AG08395 (cell line): ENCODE data around the gene MPEG1.

ENCODE experiments used
- DNase-seq: peaks from one replicate; pipeline ENCODE4 v3.0.0; 2012; ENCODE audit warnings: mixed read lengths, low spot score

The MPEG1 gene, protein sequence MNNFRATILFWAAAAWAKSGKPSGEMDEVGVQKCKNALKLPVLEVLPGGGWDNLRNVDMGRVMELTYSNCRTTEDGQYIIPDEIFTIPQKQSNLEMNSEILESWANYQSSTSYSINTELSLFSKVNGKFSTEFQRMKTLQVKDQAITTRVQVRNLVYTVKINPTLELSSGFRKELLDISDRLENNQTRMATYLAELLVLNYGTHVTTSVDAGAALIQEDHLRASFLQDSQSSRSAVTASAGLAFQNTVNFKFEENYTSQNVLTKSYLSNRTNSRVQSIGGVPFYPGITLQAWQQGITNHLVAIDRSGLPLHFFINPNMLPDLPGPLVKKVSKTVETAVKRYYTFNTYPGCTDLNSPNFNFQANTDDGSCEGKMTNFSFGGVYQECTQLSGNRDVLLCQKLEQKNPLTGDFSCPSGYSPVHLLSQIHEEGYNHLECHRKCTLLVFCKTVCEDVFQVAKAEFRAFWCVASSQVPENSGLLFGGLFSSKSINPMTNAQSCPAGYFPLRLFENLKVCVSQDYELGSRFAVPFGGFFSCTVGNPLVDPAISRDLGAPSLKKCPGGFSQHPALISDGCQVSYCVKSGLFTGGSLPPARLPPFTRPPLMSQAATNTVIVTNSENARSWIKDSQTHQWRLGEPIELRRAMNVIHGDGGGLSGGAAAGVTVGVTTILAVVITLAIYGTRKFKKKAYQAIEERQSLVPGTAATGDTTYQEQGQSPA

GRCh38 chr11:59212744-59213631 is at the start of gene MPEG1:
Gene MPEG1 (minus strand): TSS chr11:59212927. CDS start chr11:59212865, 62 bp downstream.
- DNase-seq: no peak

DNA sequence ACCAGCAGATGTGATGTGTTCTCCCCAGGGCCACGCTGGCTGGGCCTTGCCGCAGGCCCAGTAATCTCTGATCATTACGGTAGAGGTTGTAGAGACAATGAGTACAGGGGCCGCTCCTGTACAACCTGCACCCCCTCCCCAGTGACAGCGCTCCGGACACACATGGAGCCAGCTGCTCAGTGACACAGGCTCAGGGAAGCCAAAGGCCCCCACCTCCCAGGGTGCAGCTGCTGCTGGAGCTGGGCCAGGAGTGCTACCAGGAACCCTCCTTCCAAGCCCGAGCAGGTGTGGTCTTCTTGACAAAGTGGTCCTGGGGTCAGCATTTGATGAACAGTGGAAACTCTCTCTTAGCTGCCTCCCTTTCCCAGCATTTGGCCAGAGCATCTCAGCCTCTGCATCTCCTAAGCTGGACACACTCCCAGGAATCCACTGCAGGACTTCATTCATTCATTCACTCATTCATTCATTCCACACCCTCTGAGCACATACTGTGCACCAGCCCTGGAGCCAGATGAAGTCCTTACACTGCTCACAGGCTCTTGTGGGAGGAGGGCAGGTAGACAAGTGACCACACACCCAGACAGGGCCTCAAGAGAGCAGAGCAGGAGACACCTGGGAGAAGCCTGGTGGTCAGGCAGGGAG is 49.6 kb upstream of the MPEG1 start:
- DNase-seq: no peak

GRCh38 chr11:59261150-59261549 is 48.4 kb upstream of the MPEG1 start:
- no peak for DNase-seq

- no peak for DNase-seq
Observed at GRCh38 chr11:59259867-59260475, 47.2 kb upstream of the MPEG1 start.

- no peak for DNase-seq
Observed at GRCh38 chr11:59259047-59259446, 46.3 kb upstream of the MPEG1 start.

- DNase-seq: no peak
Observed at GRCh38 chr11:59255281-59255680, 42.6 kb upstream of the MPEG1 start.

- DNase-seq: no peak
Observed at GRCh38 chr11:59254286-59254685, 41.6 kb upstream of the MPEG1 start.

DNA sequence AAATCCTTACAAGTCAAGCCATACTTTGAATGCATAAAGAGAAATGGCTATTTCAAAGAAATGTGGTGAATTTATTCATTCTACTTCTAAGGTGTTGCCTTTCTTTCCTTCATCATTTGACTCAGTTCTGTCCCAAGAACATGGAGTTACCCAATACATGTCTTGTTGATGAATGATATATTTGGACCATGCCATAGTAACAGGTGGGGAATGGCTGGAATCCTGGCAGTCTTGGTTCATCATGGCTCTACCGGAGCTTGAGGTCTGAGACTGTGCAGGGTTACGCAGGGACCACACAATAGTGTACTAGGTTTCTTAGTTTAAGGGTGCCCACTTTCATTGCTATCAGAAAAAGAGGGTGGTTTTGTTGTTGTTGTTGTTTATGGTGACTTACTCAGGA is 40.3 kb upstream of the MPEG1 start:
- DNase-seq: no peak

- no peak for DNase-seq
Observed at GRCh38 chr11:59249535-59249934, 36.8 kb upstream of the MPEG1 start.

DNA sequence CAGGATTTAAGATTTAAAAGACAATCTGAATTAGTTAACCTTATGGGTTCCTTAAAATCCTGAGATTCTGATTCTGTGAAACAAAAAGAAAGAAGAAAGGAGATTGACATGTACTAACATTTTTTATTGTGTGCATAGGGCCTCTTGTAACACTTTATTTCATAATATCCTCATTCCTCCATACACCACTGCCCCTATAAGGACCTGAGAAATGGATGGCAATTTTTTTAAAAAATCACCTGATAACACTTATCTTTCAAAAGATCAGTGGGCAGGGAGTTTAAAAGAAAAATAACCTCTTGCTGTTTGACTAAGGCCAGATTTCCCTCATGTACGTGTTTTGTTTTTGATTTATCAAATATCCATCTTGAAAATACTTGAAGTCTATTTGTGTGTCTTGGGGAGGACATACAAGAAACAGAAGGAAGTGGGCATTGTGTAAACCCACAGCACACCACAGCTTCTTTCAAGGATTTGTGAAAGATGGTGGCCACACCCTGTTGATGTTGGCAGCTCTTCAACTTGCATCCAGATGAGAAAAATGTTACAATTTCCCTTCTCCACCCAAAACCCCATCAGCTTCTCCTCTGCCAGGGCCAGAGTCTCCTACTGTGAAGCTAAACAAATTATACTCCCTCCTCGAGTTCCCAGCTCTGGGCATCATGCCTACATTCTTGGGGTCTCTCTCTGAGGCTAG is 35.0 kb upstream of the MPEG1 start:
- peak; percentile 22 for DNase-seq

- DNase-seq: no peak
Observed at GRCh38 chr11:59243633-59244032, 30.9 kb upstream of the MPEG1 start.

DNA sequence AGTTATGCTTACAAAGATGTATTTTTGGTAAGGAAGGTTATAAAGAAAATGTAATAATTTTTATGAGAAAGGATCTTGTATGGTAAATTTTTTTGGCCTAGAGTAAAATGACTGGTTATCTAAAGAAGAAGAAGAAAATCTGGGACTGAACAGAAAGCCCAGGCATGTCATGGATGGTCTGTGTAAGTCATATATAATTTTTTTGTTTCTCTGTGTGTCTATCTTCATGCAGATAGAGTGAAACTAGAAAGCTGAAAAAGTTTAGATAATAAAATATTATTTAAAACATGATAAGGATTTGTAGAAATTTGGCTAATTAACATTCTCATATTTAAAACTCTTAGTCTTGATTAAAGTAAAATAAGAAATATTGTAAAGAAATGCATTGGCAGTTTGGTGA is 27.6 kb upstream of the MPEG1 start:
- DNase-seq: no peak

DNA sequence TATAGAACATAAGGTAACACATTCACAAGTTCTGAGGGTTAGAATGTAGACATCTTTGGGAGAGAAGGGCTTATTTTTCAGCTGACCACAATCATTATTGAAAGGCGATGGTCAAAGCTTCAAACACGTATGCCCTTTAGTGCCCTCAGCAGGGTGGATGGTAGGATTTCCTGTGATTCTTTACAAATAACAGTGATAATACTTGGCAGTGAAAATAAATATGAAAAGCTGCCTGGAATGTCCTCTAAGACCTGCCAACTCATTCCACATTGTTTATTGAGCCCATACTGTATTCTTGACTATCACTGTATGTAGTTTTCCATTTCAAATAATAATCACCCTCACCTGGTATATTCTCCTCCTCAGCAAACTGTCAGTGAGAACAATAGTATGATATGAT is 13.7 kb upstream of the MPEG1 start:
- DNase-seq: no peak

DNA sequence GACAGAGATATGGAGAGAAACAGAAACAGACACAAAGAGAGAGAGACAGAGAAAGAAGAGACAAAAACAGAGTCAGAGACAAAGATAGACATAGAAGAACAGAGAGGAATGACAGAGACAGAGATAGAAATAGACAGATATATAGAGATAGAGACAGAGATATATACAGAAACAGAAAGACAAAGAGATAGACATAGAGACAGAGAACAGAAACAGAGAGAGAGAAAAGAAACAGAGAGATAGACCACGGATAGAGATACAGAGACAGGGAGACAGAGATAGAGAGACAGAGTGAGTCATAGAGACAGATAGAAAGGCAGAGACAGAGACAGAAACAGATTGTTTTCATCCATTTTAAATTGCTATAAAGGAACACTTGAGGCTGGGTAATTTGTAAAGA is 12.3 kb upstream of the MPEG1 start:
- no peak for DNase-seq

DNA sequence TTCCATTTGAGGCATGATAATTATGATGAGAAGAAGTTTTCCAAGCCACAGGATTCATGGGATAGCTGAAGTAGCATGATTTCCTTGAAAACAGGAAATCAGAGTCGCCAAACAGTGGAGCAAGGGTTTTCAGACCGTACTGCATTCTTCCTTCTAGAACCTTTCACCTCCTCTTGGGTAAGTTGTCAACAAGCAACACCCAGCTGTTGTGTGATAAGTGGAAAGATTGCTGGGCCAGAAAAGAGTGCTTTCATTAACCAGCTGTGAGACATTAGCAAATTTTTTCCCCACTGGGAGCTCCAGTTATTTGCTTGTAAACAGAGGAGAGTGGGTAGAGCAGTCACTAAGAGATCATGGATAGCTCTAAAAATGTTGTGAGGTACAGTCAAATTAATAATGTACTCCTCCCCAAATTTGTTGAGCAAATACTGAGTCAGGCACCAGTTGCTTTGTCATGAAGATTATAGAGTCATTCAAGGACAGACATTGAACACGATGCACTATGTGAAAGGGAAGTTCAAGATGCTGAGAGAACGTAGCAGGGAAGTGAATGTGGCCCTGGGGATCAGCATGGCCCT is 11.7 kb upstream of the MPEG1 start:
- peak; percentile 12 for DNase-seq

DNA sequence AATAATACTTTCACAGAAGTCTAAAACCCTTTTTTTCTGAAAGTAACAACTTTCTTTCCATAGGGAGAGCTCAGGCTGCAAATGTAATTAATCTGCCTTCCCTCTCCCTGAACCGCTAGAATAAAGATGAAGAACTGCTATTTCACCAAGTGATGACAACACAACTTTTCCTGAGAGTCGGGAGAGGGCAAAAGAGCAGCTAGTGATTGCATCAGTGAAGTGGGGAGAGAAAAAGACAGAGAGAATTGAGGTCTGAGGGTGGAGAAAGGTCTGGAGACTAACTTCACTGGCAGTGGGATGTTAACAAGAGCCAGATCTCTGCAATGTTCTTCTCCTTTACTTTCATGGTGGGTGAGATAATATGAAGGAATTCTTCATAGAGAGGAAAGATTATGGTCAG is 10.9 kb upstream of the MPEG1 start:
- no peak for DNase-seq

DNA sequence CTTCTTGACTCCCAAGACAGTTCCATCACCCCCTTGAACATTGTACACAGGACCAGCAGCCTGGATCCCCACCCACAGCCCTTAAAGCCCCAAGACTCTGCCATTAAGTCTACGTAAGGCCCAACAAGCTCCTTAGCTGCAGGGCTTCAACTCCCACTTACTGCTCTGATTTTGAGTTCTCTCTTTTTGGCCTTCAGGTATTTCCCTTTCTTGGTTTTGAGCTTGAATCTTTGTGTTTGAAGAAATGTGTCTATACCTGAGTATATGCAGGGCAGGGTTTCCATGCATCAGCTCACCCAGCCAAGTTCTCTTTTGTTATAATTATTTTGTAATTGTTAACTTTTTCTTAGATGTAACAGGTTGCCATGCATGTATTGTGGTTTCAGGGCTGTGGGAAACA is 10.4 kb upstream of the MPEG1 start:
- no peak for DNase-seq

DNA sequence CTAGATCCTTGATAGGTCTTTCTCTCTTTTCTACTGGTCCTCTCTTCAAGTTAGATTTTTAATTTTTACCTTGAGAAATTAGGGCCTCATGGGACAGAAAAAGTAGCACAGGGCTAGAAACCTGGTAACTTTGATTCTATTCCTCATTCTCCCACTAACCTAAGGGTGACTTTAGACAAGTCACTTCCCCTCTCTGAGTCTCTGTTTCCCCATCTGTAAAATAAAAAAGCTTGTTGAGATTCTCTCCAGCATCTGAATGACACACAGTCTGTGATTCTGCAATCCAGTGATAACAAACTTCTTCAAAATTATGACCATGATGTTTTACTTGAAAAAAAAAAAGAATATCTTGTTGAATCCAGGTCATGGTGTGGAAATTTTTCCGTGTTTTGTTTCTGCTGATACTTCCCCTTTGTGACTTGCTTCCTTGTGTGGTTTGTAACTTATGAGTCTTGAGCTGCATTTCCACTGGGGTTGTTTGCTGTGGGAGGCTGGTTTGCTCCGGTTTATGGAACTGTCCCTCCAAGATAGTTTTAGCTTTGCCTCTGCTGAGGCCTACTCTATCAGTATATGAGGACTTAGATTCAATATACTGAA is 9.8 kb upstream of the MPEG1 start:
- no peak for DNase-seq

- DNase-seq: peak; percentile 61
Observed at GRCh38 chr11:59221441-59221840, 8.7 kb upstream of the MPEG1 start.

GRCh38 chr11:59219836-59220235 is 7.1 kb upstream of the MPEG1 start:
- DNase-seq: no peak
